ENCODE data around the gene DDX10.

DNA sequence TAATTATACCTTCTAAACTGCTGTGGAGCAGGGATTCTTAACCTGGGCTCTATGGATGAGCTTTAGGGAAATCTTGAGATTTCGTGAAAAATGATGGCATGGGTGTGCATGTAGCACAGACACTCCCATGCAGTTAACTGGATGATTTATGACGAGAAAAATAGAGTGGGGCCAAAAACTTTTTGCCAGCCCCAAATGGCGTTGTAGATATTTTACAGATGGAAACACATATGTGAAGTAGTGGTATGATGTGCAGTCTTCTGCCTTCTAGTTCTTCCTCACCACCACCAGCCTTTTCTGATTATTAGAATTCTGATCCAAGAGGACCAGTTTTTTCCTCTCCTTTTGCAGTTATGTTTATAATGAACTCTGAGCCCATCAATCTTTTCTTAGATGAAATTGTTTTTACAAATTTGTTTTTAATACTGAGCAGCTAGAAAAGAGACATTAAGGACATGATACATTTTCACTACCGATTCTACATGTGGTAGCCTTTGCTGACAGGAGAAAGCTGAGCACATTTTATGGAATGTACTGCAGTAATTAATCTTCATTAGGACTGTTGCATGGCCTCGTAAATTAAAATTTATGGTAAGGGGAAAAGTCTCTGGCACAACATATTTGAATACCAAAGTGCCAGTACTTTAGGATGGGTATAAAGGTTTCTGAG, 261.4 kb downstream of the DDX10 start:
- TF ChIP-seq POLR2A (IDR thresholded peaks at IDR 0.05) = no peak
- TF ChIP-seq, protein P1, sequence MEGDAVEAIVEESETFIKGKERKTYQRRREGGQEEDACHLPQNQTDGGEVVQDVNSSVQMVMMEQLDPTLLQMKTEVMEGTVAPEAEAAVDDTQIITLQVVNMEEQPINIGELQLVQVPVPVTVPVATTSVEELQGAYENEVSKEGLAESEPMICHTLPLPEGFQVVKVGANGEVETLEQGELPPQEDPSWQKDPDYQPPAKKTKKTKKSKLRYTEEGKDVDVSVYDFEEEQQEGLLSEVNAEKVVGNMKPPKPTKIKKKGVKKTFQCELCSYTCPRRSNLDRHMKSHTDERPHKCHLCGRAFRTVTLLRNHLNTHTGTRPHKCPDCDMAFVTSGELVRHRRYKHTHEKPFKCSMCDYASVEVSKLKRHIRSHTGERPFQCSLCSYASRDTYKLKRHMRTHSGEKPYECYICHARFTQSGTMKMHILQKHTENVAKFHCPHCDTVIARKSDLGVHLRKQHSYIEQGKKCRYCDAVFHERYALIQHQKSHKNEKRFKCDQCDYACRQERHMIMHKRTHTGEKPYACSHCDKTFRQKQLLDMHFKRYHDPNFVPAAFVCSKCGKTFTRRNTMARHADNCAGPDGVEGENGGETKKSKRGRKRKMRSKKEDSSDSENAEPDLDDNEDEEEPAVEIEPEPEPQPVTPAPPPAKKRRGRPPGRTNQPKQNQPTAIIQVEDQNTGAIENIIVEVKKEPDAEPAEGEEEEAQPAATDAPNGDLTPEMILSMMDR (IDR thresholded peaks at IDR 0.05) = no peak

Data from esophagus squamous epithelium (tissue), 4 donors.